ENCODE results near the gene MGAT1.
"Not testable (repeated sequence)": the region's sequence is repeated elsewhere in the genome, so short reads cannot be mapped to it uniquely, and the experiment has no call there.

MGAT1 gene

DNA sequence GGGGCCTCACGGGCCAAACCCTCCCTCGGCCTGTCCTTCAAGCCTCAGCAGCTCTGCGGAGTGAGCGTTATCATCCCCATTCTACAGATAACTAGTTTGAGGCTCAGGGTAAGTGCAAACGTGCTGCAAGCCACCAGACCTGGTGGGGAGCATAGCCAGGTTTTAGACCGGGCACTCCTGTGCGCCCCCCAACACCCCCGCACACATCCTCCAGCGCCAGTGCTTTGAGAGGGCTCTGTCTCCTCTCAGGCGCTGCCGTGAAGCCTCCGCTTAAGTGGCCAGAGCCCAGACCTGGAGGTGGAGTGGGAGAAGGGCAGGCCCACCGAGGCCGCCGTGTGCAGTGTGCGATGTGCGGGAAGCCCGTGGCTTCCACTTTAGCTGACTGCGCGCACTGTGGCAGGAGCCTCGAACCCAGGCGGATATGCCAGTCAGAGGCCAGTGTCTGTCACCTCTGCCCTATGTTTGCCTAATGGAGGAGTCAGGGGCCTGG, 1.6 kb upstream of the MGAT1 start:
- no peak for DNase-seq (ENCODE audit: low read depth)

DNA sequence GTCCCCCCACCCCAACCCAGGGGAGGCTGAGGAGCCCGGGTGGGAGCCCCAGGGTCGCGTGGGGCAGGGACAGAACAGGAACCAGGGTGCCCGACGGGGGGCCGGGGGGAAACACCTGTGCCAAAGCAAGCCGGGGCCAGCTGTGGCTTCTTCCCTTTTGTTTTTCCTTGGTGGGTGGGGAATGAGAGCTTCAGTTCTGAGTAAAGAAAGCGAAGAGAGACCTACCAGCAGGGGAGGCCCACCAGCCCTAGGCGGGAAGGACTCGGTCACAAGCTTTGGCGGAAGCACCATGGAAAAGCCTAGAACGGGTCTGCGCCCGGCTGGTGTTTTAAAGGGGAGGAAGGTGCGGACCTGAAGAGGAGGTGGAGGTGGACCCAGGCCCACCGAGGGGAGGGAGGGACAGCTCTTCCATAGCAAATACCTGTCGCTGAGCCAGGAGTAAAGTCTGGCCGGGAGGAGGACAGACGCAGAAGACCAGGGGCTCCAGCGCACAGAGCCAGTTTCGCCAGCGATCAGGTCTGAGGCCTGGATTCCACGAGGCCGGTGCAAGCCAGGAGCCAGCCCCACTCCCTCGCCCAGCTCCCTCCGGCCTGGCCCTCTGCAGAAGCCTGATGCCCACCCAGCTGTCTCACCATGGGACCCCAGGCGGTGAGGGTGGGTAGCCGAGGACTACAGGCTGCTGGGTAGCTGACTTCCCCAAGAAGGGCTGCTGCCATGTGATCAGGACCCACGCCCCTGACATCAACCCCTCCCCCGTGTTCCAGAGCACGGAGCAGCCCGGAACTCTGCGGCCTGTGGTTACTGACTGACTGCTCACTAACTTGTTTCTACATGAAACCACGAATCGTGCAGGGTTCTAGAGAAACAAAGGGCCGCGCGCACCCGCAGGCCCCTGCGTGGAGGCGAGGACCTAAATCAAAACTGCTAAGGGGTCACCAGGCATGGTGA, 849 bp upstream of the MGAT1 start:
- no peak for DNase-seq (ENCODE audit: low read depth)

DNA sequence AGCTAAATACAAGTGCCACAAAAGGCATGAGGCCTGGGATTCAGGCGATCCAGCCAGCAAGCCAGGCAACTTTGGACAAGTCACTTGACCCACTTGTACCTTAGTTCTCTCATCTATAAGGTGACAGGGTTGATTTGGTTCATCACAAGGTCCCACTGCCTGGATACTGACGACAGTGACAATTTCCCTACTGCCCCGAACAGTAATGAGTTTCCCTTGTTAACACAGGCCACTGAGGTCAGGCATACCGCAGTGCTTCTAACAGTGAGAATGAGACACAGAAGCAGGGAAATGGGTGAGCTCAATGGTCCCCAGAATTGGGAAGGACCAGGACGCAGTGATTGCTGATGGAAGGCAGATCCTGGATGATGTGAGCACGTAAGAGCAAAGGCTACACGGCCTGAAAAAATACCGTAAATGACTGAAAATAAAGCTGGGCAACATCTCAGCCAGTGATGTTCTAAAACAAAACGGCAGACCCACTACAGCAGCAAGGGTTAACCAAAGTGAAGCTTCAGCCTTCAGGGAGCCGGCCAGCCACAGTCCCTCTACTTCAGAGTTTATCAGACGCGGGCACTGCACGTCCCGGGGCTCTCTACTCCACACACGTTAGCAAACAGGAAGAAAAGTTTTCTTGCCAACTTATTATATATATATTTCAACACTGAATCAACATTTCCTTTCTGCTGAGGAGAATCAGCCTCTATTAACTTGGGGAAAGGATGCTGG, 846 bp downstream of the MGAT1 start:
- DNase-seq (ENCODE audit: low read depth) = no peak

DNA sequence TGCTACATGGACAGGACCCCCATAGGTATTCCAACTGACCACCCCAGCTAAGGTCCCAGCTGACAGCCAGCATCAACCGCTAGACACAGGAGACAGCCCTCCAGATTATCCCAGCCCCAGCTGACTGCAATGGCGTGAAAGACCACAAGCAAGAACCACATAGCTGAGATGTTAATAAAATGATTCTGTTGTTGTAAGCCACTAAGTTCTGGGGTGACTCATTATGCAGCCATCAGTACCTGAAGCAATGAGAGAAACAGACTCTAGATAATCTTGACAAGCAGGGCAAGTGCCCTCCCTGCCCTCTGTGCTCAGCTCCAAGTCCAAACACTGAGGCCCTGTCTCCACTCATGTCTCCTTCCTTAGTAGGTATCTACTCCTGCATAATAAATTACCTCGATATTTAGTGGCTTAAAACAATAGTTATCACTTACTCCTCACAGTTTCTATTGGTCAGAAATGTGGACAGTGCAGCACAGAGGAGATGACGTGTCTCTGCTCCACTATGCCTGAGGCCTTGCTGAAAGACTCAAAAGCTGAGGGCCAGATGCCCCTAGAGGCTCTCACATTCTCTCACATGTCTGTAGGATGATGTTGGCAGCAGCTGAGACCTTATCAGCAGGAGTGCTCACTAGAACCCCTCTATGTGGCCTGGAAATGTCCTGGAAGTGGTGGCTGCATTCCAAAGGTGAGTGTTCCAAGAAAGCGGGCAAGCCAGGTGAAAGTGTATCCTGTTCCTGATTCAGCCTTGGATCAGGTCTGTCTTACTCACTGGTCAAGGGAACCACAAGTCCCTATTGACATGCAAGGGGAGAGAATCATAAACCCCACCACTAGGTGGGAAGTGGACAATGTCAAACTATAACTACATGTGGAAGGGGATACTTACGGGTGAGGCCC, 2.5 kb downstream of the MGAT1 start:
- DNase-seq (ENCODE audit: low read depth) = no peak

DNA sequence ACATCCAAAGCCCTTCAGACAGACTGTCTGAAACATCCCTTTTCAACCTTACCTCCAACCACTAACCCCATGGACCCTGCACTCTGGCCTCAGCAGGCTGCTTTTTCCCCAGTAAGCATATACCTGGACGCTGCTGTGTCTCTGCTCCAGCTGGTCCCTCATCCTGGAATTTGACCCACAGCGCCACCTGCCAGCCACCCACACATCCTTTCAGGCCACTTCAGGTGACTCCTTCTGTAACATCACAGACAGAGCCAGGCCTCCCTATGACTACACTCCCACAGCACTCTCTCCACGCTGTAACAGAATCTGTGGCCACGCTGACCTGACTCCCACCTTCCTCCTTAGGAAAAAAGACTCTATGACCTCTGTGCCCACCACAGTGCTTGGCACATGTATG, 3.4 kb downstream of the MGAT1 start:
- DNase-seq (ENCODE audit: low read depth) = no peak

DNA sequence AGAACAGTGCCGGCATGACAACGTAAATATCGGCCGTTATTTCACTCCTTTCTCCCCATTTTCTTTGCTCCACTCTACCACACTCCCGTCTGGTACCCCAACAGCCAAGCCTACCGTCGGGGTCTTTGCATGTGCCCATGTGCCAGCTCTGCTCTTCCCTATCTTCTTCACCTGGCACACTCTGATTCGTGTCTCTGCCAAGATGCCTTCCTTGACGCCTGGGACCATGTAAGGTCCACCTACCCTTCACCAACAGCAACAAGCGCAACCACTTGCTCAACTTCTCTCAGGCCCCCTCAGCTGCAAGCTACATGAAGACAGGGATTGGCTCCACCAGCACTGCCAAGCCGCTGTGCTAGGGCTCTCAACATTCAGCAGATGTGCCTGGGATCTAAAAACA, 4.4 kb downstream of the MGAT1 start:
- DNase-seq (ENCODE audit: low read depth) = no peak

DNA sequence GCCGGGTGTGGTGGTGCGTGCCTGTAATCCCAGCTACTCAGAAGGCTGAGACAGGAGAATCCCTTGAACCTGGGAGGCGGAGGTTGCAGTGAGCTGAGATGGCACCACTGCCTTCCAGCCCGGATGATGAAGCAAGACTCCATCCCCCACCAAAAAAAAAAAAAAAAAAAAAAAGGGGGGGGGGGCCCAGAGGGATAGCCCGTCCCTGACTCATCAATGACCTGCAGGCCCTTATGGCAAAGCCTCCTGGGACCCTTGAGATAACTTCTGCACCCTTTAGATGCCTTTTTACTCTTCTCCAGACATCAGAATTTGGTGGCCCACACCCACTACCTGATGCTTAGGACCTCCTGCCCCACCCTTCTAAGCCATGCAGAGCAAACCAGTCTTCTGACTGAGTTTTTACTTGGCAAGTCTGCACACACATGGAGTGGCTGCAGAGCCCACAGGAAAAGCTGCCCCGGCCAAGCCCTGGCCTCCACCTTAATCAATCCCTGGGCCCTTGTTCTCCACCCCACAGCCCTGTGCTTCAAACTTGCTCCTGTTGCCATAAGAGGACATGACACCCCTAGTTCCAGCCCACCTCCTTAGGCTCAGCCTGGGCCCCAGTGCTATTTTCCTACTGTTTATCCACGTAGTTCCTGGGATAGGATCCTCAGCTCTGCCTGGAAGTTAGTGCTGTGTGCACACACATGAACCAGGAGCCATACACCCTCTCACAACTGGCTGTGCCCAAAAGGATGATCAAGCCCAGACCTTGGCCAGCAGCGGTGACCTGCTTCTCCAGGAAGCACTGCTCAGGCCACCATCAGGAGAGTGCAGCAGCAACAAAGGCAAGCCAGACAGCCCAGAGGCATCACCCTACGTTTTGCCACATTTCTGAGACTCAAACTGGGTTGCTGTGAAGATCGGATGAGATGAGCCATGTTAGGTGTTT, 5.1 kb downstream of the MGAT1 start:
- DNase-seq (ENCODE audit: low read depth) = no peak

DNA sequence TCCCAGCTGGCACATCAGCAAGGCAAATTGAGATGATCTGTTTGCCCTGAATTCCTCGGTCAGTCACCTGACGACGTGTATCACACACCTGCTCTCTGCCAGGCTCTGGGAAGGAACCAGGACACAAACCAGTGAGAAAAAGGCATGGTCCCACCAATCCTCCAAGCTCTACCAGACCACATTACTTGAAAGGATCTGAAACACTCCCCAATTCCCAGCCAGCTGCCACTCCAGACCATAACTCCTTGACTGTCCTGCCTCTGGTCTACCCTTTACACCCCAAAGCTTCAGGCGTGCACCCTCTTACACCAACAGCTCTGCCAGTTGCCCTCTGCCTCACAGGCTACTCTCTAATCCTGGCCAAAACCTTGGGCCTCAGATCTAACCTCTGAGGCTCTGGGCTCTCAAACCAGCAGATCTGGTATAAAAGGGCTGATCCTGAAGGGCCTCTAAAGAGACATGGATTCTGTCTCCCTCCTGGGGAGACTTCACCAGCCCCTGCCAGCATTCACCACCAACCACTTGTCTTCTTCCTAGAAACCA, 6.8 kb downstream of the MGAT1 start:
- DNase-seq (ENCODE audit: low read depth) = no peak

DNA sequence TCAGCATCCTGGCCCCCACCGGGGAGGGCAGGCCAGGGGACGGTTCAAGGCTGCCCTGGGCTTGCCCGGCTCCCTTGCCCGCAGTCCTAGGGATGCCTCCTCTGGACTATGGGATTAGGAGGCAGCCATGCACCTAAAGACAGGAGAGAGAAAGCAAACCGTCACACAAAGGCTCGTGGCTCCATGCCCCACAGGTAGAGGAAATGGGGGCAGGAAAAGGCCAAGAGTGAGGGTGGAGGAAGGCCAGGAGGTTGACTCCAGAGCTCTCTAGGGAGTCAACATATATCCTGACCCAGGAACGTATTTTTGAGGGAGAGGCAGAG, 9.7 kb downstream of the MGAT1 start:
- no peak for DNase-seq (ENCODE audit: low read depth)

DNA sequence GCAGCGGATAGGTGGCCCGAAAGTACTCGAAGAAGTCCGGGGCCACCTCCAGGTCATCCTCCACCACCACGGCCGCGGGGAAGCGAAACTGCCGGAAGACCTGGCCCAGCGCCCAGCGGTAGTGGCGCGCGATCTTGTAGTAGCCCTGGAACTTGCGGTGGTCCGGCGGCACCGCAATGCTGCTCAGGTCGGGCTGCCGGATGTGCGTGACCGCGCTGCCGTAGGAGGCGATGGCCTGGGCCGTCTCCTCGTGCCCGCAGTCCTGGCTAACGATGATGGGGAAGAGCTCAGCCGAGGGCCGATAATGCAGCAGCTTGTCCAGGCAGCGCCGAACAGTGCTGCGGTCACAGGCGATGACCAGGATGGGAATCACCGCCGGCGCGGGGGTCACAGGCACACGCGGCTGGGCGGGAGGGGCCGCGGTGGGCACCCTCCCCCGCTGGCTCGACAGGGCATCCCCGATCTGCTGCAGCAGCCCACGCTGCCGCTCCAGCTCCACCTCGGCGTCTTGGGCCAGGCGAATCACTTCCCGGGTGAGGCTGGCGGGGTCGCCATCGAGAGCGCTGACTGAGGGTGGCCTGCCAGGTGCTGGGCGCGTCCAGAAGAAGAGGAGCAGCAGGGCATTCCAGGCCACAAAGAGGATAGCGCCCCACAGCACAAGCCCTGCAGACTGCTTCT, 10.2 kb downstream of the MGAT1 start:
- DNase-seq (ENCODE audit: low read depth) = no peak

DNA sequence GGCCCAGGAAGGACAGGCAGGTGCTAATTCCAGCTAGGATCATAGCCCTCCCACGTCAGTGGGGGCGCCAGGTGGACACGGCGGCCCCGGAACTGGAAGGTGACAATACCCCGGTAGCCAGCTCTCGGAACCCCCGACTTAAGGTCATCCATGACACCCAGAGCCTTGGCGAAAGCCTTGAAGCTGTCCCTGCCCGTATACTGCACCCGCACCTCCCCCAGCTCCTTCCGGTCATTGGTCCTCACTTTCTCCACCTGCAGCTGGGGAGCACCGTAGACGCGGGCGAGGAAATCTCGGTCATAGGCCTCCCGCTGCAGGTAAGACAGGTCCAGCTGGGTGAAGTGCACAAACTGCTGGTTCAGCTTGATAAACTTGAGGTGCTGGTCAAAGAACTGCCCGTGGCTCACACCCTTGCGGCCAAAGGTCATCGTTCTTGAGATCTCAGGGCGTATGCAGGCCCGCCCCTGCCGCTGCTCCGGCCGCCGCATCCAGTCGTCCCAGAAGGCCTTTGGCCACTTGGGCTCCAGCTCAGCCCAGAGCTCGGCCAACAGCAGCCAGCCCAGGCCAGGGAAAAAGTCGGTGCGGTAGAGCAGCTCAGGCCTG, 10.9 kb downstream of the MGAT1 start:
- DNase-seq (ENCODE audit: low read depth) = no peak

DNA sequence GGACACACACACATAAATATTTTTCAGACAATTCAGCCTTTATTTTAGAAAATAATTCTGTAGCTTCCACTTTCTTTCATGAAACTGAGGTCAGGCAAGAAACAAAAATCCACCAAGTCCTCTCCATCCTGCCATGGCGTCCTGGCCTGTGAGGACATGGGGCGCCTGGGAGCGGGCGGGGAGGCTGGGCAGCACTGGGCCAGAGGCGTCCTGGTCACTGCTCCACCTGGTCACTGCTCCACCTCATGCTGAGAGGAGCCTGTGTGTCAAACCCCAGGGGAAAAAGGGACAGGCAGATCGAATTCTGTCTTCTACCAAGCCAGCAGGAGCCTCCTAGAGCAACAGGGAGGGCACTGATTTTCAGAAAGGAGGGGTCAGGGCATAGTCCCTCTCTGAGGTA, 12.1 kb downstream of the MGAT1 start:
- no peak for DNase-seq (ENCODE audit: low read depth)

DNA sequence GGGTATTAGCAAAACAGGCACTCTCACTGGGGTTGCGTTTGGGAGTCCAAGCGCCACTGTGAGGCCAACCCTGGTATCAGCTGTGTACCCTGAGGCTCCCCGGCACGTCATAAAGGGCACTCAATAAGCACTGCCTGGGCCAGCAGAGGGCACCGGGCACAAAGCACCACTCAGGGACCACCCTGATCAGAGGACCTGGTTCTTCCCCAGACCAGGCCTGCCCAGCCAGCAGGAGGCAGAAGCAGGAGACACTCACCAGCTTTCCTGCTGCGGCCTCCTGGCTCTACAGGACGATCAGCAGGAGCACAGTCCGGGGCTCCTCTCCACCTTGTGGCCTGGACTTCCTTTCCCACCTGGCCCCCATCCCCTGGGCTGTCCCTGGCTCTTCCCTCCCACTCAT, 12.6 kb downstream of the MGAT1 start:
- DNase-seq (ENCODE audit: low read depth) = no peak

DNA sequence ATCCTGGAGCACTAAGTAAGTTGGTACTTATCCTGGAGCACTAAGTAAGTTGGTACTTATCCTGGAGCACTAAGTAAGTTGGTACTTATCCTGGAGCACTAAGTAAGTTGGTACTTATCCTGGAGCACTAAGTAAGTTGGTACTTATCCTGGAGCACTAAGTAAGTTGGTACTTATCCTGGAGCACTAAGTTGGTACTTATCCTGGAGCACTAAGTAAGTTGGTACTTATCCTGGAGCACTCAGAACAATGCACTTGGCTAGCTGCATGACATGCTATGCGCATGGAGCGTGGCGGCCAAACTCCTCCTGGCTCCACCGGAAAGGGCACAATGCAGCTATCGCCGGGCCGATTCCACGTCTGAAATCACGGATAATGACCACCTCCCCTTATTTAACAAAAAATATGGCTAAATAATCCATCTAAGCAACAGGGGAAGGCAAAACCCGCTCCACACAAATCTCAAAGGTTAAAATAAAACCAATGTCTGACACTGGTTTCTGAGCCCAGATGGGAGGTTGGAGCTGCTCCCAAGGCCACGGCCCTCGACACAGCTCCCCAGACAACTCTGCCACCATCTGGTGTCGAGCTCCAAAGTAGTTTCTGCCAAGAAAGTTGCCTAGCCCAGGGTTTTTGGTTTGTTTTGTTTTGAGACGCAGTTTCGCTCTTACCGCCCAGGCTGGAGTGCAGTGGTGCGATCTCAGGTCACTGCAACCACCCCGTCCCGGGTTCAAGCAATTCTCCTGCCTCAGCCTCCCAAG, 13.8 kb downstream of the MGAT1 start:
- DNase-seq (ENCODE audit: low read depth) = not testable (repeated sequence)

DNA sequence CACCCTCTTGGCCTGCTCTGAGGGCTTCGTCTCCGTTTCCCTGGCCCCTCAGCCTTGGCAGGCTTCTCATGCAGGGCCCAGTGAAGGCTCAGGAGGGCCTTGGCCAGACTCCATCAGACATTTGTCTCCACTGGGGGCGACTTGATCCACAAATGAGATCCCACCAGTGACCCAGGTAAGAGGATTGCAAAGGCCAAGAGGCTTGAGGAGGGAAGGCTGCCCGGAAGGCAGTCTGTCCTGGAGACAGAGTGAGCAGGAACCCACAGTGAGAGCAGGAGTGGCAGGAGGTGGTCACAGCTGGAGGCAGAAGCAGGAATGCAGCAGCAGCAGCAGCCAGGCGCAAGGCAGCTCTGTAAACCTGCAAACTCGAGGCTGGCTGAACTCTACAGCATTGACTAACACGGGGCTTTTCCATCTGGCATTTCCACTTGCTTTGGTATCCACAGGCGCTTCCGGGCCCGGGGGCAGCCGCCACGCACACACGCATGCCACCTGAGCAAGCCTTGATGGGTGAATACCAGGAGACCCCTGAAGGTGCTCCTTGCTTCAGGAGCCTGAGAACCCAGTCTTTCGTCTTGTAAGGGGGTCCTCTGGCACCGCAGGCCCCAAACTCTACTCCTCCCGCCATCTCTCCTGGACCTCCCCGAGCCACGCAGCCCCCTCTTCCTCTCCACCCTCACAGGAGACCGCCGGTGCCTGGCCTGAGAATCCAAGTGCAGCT, 14.7 kb downstream of the MGAT1 start:
- no peak for DNase-seq (ENCODE audit: low read depth)

DNA sequence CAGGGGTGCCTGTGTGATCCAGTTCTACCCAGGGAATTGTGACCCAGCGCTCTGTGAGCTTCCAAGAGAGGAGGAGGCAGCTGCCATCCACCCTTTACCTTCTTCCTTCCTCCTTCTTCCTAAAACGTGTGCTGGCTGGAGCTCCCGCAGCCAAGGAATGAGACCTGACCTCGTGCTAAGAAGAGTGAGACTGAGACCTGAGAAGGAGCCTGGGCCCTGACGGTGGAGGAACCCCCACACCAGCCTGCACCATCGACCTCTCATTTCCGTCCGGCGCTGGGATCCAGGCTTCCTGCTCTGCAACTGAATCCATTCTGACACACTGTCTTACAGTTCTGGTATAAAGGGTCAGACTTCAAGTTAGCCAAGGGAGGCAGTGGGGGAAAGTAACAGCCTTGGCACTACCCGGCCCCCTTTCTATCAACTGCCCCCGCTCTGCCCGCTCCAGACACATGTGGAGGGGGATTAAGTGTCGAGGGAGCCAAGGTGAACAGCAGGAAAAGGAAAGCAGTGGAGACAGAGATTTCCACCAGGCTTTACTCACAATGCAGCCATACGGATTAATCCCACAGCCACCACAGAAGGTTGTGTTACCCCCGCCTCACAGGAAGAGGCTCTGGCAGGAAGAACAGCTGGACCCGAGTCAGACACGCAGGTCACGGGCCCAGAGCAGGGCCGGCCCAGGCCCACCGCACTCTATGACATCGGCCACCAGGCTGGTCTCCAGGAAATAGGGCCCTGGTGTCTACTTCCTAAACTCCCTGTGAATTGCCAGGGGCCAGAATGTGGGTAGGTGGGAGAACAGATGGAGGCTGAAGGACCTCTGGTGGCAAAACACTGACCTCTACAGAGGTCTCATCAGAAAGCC, 15.8 kb downstream of the MGAT1 start:
- DNase-seq (ENCODE audit: low read depth) = no peak

DNA sequence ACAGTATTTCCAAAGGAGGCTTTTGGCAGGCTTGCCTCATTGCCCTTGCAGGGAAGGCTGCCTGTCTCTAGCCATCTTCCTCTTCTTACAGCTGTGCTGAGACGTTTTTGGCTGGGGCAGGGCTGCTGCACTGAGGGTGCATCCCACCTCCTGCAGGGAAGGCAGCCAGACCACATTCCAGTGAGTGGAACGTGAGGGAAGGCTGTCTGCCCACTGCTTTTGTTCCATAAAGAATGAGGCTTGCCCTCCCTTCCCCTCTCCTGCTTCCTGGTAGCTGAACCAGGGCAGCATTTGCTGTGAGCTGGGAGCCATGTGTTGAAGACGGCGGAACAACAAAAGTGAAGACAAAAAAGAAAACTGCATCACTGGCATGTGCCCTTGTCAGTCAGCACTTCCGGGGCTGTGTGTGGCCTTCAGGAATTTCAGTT, 16.8 kb downstream of the MGAT1 start:
- DNase-seq (ENCODE audit: low read depth) = no peak

Measured in stromal cell of bone marrow (primary cell).